NK-92 (cell line): ENCODE measurements around the gene FUT4.
"Not testable (repeated sequence)": the region's sequence is repeated elsewhere in the genome, so short reads cannot be mapped to it uniquely, and the experiment has no call there.

Source experiments
- DNase-seq: peaks from one replicate; lab custom pipeline; 2025; ENCODE audit not compliant: unreplicated experiment; lab: John Stamatoyannopoulos, UW

The FUT4 gene

DNA sequence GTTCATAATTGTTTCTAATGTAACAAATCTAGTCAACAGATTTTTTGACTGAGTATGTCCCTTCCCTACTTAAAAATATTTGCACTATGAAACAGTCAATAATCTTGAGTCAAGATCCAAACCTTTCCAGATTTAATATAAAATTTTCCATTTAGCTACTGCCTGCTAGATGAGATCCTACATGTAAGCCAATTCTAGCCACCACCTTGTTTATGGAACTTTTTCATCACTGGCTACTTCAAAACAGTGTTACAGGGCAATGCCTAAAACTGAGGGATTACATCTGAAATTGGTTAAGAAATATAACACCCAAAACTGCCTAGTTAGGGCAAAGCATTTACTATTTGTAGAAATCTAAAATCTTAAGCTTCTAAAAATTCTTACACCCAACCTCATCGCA is 10.5 kb upstream of the FUT4 start:
- no peak for DNase-seq

DNA sequence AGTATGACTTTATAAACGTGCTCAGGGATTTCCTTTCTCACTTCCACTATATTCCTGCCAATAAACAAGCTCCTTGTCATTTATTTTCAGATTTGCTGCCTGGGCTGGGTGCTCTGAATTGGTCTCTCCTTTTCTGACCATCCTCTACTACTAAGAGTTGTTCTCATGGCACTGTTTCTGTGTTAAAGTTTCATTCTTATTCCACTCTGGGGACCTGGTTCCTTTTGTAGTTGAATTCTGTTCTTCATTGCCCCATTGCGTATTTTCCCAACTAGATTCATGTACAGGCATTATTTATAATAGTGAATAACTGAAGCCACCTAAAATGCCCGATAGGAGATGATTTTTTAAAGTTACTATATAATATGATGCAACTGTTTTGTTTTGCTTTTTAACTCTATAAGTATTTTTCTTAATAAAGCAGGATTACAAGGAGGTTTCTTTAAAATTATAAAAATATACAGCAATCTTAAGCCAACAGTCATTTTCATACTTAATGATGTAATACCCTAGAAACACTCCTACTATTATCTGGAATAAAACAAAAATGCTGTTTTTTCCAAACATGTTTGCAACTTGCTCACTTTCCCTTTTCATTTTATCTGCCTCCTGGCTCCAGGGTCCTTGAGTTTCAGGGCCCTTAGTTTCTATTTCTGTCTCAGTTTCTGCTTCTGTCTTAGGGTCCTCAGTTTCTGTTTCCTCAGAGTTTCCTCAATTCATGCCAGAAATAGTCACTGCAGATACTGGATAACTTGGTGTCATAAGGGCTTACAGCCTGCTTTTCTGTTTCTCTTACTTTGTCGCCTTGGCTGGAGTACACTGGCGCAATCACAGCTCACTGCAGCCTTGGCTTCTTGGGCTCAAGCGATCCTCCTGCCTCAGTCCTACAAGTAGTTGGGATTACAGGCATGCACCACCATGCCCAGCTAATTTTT is 9.8 kb upstream of the FUT4 start:
- no peak for DNase-seq

DNA sequence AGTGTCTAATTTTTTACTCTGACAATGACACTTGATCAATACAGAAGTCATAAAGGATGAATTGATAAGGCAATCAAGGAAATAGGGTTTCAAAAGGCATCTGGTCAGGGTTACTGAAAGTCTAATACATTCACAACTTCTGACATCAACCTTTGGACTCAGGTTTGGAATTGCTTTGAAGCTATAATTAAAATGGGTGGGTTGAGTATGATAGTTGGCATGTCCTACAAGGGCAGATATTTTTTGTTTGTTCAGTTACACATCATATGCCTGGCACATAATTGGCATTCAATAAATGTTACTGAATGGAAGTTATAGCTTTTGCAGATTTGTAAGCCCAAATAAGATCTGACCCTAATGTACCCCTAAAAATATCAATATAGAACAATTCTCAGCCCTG is 7.3 kb upstream of the FUT4 start:
- no peak for DNase-seq

DNA sequence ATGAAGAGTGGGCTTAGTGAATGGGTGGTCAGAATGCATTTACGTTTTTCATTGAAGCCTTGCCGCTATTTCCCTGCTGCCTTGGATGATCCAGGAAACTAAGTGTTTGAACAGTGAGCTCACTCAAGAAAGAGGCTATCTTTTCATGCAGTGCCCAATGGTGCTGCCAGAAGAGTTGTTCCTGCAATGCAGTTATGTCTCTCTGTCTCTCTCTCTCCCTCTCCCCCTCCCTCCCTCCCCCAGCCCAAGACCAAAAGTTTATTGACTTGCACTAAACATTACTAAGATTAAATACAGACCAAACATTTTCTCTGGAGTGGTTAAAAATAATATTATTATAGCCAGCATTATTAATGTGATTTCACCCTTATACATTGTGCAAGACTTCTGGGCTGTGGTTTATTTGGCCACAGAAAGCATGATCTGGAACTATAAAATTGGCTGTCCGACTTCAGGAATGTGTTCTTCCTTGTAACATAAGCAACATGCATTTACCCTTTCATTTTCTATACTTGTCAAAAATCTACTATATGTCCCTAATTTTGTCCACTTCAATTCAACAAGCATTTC is 6.6 kb upstream of the FUT4 start:
- DNase-seq, result no peak

DNA sequence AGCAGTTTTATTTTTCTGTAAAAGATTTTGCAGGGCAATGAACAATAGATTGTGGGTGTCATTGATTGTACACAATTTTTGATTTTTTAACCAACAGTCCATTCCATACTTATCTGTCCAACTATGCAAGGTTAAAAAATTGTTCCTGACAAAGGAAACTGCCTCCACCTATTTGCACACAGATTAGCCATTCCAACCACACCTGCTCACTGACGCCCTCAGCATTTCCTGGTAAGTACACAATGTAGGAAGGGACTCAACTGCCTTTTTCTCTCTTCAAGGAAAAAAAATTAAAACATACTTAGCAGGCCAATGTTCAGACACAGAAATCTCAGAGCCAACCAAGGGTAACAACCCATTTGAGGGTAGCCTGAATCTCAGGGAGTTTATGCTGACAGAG is 4.3 kb upstream of the FUT4 start:
- no peak for DNase-seq

DNA sequence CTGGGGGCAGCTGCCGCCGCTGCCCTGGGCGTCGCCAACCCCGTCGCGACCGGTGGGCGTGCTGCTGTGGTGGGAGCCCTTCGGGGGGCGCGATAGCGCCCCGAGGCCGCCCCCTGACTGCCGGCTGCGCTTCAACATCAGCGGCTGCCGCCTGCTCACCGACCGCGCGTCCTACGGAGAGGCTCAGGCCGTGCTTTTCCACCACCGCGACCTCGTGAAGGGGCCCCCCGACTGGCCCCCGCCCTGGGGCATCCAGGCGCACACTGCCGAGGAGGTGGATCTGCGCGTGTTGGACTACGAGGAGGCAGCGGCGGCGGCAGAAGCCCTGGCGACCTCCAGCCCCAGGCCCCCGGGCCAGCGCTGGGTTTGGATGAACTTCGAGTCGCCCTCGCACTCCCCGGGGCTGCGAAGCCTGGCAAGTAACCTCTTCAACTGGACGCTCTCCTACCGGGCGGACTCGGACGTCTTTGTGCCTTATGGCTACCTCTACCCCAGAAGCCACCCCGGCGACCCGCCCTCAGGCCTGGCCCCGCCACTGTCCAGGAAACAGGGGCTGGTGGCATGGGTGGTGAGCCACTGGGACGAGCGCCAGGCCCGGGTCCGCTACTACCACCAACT is 1.0 kb downstream of the FUT4 start:
- no peak for DNase-seq

DNA sequence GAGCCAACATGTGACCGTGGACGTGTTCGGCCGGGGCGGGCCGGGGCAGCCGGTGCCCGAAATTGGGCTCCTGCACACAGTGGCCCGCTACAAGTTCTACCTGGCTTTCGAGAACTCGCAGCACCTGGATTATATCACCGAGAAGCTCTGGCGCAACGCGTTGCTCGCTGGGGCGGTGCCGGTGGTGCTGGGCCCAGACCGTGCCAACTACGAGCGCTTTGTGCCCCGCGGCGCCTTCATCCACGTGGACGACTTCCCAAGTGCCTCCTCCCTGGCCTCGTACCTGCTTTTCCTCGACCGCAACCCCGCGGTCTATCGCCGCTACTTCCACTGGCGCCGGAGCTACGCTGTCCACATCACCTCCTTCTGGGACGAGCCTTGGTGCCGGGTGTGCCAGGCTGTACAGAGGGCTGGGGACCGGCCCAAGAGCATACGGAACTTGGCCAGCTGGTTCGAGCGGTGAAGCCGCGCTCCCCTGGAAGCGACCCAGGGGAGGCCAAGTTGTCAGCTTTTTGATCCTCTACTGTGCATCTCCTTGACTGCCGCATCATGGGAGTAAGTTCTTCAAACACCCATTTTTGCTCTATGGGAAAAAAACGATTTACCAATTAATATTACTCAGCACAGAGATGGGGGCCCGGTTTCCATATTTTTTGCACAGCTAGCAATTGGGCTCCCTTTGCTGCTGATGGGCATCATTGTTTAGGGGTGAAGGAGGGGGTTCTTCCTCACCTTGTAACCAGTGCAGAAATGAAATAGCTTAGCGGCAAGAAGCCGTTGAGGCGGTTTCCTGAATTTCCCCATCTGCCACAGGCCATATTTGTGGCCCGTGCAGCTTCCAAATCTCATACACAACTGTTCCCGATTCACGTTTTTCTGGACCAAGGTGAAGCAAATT is 1.8 kb downstream of the FUT4 start:
- DNase-seq, result no peak

DNA sequence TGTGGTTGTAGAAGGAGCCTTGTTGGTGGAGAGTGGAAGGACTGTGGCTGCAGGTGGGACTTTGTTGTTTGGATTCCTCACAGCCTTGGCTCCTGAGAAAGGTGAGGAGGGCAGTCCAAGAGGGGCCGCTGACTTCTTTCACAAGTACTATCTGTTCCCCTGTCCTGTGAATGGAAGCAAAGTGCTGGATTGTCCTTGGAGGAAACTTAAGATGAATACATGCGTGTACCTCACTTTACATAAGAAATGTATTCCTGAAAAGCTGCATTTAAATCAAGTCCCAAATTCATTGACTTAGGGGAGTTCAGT is 2.4 kb downstream of the FUT4 start:
- no peak for DNase-seq

DNA sequence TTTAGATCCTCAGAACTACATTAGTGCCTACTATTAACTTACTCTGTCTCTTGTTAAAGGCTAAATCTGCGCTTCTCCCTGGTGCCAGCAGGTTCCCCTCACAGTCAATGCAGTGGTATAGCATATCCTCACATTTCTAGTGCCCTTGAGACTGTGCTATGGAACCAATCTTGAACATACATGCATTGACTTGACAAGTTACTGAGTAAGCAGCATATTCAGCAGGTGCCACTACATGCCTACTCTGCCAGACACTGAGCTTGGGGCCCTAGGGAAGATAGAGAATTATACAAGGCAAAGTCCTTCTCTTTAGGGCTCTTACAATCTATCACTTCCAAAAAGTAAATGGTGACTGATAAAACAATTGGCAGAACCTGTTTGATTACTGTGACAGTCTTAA is 3.2 kb downstream of the FUT4 start:
- DNase-seq, result no peak

DNA sequence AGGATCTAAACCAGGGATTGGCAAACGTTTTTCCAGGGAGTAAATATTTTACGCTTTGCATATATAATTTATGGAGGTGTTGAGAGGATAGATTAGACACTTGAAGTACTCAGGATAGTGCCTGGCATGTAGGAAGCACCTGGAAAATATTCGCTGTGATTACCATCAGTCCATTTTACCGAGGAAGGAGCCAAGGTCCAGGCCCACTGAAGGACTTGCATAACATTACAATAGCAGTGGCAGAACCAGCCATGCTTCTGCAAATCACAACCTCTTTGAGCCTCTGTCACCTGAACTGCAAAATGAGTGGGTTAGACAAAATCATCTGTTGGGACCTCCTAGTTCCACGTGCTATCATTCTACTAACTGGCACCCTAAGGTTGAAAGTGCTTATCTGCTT is 5.4 kb downstream of the FUT4 start:
- DNase-seq, result no peak

DNA sequence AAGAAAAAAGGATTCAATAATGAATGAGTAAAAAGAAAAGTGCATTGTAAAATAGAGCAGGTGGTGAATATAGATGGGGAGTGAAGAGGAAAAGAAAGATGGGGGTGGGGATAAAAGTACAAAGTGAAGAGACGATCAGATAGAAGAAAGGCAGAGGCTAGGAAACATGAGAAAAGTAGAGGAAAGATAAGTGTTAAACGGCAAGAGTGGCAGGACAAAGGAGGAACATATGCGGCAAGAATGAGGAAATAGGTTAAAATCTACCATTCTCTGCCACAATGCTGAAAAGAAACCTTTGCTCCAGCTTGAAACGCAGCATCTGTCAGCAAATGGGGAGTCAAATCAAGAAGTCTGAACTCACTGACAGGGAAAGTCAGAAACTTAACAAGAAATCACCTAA is 6.8 kb downstream of the FUT4 start:
- no peak for DNase-seq

DNA sequence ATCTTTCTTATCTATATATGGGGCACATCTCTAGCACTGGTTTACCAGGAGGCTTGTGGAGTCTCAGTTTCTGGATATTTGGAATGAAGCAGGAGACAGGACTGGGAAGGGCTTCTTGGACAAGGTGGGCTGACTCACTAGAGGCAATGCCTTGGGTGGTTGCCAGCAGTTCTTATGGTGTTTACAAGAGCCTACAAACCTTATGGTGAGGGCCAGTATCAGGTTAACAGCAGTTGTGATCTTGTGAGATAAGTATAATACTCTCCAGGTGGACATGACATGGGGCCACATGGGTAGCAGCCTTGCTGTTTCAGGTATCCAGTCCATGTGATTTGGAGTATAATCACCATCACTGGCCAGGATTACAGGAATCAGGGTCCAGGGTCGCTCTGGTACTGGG is 10.2 kb downstream of the FUT4 start:
- DNase-seq, result no peak

DNA sequence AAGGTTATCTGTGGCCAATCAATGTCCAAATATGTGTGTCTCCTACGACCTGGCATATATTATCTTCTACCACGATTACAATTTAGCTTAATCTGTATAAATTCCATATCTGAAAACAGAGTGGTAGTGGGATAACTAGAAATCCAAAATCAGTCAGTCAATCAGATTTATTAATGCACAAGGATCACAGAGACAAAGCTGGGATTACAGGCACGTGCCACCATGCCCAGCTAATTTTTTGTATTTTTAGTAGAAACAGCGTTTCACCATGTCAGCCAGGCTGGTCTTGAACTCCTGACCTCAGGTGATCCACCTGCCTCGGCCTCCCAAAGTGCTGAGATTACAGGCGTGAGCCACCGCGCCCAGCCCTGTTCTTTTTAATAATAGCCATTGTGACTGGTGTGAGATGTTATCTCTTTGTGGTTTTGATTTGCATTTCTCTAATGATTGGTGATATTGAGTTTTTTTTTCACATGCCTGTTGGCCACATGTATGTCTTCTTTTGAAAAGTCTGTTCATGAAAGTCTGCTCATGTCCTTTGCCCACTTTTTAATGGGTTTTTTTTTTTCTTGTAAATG is 12.1 kb downstream of the FUT4 start:
- DNase-seq, result not testable (repeated sequence)

DNA sequence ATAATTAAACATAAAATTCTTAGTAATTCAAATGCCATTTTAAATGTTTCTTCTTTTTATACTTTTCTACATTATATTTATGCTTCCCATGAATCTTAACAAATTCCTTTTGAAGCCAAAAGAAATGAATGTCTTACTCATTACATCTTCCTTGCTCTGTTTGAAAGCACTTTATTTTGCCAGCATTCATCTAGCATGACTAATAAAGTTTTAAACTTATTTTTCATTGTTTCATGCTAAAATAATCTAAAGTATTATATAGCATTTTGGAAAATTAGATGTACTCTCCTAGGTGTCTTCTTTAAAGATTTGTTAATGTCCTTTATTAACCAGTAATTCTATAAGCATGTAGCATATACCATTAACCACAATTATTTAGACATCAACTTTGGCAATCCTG is 13.7 kb downstream of the FUT4 start:
- no peak for DNase-seq

DNA sequence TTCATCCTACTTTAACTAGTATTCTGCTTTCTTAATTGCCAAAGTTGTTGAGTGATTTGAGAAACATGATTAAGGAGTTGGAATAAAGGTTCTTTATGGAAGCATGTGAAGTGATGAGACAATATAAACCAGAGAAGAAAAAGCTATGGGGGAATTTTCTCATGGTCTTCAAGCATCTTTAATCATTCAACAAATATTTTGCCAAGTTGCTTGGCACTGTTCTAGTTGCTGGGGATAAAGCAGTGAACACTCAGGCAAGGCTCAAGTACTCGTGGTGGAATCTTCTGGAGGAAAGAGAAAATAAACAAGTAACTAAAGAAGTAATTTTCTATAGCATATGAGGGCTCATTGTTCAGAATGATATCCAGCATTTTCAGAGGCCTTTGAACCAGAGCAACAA is 14.3 kb downstream of the FUT4 start:
- no peak for DNase-seq

DNA sequence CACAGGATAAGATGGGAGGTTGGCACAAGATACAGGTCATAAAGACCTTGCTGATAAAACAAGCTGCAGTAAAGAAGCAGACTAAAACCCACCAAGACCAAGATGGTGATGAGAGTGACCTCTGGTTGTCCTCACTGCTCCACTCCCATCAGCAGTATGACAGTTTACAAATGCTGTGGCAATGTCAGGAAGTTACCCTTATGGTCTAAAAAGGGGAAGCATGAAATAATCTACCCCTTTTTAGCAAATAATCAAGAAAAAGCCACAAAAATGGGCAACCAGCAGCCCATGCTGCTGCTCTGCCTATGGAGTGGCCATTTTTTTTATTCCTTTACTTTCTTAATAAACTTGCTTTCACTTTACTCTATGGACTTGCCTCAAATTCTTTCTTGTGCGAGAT is 14.7 kb downstream of the FUT4 start:
- DNase-seq, result no peak

DNA sequence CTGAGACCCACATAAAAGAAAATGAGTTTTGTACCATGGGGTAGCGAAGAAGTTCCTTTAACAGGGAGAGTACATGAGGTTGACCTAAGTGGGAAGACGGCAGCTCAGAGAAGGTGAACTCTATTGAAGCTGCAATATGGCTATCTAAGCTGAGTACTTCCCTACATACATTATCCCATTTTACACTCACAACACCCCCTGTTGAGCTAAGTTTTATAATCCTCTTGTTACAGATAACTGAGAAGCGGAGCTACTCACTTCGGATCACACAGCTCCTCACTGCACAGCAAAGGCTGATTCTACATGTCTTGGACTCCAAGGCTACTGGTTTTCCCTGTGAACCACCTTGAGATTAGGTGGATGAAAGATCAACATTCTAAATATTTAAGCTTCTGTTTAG is 15.2 kb downstream of the FUT4 start:
- no peak for DNase-seq

DNA sequence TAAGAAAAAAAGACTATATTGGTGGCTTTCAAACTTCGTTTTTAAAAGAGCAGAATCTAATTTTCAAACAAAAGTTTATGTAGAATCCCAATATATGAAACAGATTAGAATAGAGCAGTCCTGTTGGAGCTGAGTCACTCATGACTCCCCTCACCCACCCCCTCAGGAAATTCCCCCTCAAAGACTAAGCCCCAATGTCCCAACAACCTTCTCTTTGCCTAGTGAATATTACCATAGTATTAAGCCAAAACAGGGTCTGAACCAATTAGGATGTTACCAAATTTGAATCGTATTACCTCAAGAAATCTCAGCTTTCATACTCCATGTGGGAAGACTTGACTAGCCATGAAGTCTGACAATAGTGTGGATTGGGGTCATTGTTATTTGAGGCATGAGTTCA is 15.6 kb downstream of the FUT4 start:
- DNase-seq, result no peak

DNA sequence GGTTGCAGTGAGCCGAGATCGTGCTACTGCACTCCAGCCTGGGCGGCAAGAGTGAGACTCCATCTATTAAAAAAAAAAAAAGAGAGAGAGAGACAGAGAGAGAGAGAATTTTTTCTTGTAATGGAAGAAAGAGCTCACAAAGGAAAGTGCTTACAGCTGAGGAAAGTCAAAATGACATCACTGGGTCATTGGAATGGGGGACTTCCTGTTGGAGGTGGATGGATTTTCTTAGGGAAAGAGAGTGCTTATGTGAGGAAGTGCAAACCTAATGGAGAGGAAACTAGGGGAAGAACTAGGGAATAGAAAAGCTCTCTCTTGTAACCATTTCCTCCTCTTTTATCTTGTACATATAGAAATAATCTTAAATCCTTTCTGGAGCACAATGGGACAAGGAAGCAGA is 17.1 kb downstream of the FUT4 start:
- DNase-seq, result no peak

DNA sequence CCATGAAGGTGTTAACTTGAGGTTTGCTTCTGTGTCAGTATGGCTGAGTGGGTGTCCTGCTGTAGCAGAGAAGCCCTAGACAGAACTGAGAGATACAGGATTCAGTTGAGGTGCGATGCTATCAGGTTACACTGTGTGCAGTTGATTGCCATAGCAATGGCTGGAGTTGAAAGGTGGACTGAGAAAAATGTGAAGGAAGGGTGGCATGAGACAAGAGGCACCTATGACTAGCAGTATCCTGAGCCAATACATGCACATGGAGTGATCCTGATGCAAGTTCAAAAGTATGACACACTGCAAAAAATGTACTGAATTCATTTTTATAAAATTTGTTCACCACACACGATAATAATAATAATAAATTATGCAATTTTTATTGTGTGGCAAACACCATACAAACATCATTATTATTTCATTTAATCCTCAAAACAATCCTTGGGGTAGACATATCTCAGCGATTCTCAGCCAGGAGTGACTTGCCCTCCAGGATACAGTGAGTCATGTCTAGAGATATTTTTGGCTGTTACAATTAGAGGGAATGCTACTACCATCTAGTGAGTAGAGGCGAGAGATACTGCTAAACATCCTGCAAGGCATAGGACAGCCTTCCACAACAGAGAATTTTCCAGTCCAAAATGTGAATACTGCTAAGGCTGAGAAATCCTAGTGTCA is 19.6 kb downstream of the FUT4 start:
- DNase-seq, result no peak
